Activated CD4-positive, alpha-beta memory T cell treated with anti-CD3 and anti-CD28 coated beads for 36 hours (primary cell): ENCODE data around the gene PDE6D. TPM values are rescaled to one million over a fixed set of nuclear protein-coding genes. Genes with fewer than 3 reads are reported as not detected.
A peak's percentile ranks its signal among the peaks of the same experiment; 100 is the strongest.
"Not testable (repeated sequence)": the region's sequence is repeated elsewhere in the genome, so short reads cannot be mapped to it uniquely, and the experiment has no call there.

ENCODE experiments used
- CTCF ChIA-PET: fragments of 350-600 bp; sonication (Branson Sonifier 250); formaldehyde crosslinking; loops from one replicate; lab custom pipeline; 2021; ENCODE audit warnings: antibody characterized with exemption, inconsistent platforms; lab: Charles Lee
- POLR2A ChIA-PET: fragments of 350-600 bp; sonication (Branson Sonifier 250); formaldehyde crosslinking; loops from one replicate; lab custom pipeline; 2021; ENCODE audit warnings: antibody characterized with exemption; lab: Charles Lee
- DNase-seq: peaks from one replicate; pipeline ENCODE4 v3.0.0-alpha.2; 2020
- H3K27ac Mint-ChIP-seq: one replicate; pipeline ENCODE4 v1.8.0; 2021; ENCODE audit warnings: mixed read lengths
- H3K27me3 Mint-ChIP-seq: one replicate; pipeline ENCODE4 v1.8.0; 2021; ENCODE audit warnings: mixed read lengths
- H3K36me3 Mint-ChIP-seq: one replicate; pipeline ENCODE4 v1.8.0; 2021; ENCODE audit warnings: mixed read lengths
- H3K4me1 Mint-ChIP-seq: one replicate; pipeline ENCODE4 v1.8.0; 2021; ENCODE audit warnings: low read depth, mixed read lengths
- H3K4me3 Mint-ChIP-seq: one replicate; pipeline ENCODE4 v1.8.0; 2021; ENCODE audit warnings: mild to moderate bottlenecking, mixed read lengths
- H3K9me3 Mint-ChIP-seq: one replicate; pipeline ENCODE4 v1.8.0; 2021; ENCODE audit warnings: mixed read lengths
- intact Hi-C: fragments of 100-400 bp; cut with micrococcal nuclease; formaldehyde crosslinking; loops from one replicate; pipeline ENCODE4 v1.15.1; 2023
- total RNA-seq, 2 experiments: library from RNA; stranded (reverse); gene quantifications; one replicate each; pipeline ENCODE4 v1.2.3, GENCODE V29; 2021

The PDE6D gene
- total RNA-seq, 2 experiments from 2014 or later = 29.5 to 31.1 TPM

DNA sequence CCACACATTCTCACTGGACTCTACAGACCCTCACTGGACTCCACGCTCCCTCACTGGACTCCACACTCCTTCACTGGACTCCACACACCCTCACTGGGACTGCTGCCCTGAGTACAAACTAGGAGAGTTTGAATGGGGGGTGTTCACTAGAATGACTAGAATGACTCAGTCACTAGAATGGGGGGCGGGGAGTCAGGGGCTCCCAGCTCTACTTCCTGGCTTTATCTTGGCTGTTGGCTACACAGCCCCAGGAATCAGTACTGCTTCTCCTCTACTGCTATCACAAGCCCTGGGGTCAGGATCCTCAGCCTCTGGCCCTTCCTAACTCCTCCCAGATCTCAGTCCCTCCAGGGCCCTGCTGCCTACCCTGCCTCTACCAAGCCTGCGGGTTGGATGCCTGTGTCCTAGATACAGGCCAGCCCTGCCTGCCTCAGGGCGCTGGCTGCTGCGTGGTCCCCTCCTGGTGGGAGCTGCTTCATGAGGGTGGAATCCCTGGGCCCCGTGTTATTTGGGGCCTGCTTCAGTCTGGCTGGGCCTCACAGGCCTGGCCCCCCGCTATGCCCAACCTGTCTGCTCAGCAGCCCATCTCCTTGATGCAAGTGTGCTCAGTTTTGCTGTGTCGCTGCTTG is 65.0 kb downstream of the PDE6D start:
- no peak for DNase-seq
- Mint-ChIP-seq H3K4me1 (peaks cover 23% of the 10 kb centered on the region), H3K27me3 (no peaks in the 10 kb centered on the region), H3K36me3 (peaks cover 24% of the 10 kb centered on the region), H3K27ac (no peak overlapping the region), H3K4me3 (no peak overlapping the region), H3K9me3 (peaks cover 2% of the 10 kb centered on the region)
- POLR2A ChIA-PET = interaction anchor here (1.1 to 5.2 kb wide), 4 partner anchors 9 to 103 kb away, joined by 4 to 69 read pairs (median 15); no protein-coding TSS in a partner anchor
- CTCF ChIA-PET = interaction anchor here (0.7 to 12.1 kb wide), 11 partner anchors 9 to 251 kb away, joined by 3 to 578 read pairs (median 12); partner anchors contain the start of gene COPS7B
- intact Hi-C loops = loop anchor here (1.0 to 2.0 kb wide), 3 partner anchors 29 to 153 kb away; no protein-coding TSS in a partner anchor

DNA sequence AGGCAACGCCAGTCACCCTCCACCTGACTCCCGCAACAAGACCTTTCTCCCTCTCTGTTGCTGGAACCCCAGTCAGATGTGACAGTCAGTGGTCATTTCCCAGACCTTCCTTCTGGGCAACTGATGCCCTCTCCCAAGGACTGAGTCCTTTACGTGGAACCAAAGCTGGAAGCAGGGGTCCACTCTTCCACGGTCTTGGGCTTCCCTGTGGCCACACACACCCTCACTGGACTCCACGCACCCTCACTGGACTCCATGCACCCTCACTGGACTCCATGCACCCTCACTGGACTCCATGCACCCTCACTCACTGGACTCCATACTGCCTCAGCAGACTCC is 65.6 kb downstream of the PDE6D start:
- CTCF ChIA-PET = interaction anchor here (0.5 to 12.1 kb wide), 22 partner anchors 10 to 250 kb away, joined by 3 to 578 read pairs (median 8); partner anchors contain the start of genes COPS7B and NCL
- H3K36me3 Mint-ChIP-seq = peaks cover 28% of the 10 kb centered on the region
- H3K4me1 Mint-ChIP-seq = peaks cover 23% of the 10 kb centered on the region
- DNase-seq = no peak
- no peak overlapping the region for H3K4me3 Mint-ChIP-seq
- intact Hi-C loops = loop anchor here (1.0 to 2.0 kb wide), 3 partner anchors 28 to 153 kb away; no protein-coding TSS in a partner anchor
- no peaks in the 10 kb centered on the region for H3K27me3 Mint-ChIP-seq
- POLR2A ChIA-PET = interaction anchor here (1.1 to 5.2 kb wide), 6 partner anchors 9 to 102 kb away, joined by 4 to 69 read pairs (median 10); partner anchors contain the start of gene PDE6D
- no peak overlapping the region for H3K27ac Mint-ChIP-seq
- H3K9me3 Mint-ChIP-seq = peaks cover 2% of the 10 kb centered on the region

GRCh38 chr2:231714639-231715498 is 66.2 kb downstream of the PDE6D start:
- ChIA-PET POLR2A (interaction anchor here (0.9 to 5.2 kb wide), 13 partner anchors 8 to 162 kb away, joined by 3 to 69 read pairs (median 6); partner anchors contain the start of gene PDE6D), CTCF (interaction anchor here (0.5 to 12.1 kb wide), 42 partner anchors 10 to 250 kb away, joined by 3 to 578 read pairs (median 6); partner anchors contain the start of genes COPS7B and NCL)
- peak; percentile 85 for DNase-seq

DNA sequence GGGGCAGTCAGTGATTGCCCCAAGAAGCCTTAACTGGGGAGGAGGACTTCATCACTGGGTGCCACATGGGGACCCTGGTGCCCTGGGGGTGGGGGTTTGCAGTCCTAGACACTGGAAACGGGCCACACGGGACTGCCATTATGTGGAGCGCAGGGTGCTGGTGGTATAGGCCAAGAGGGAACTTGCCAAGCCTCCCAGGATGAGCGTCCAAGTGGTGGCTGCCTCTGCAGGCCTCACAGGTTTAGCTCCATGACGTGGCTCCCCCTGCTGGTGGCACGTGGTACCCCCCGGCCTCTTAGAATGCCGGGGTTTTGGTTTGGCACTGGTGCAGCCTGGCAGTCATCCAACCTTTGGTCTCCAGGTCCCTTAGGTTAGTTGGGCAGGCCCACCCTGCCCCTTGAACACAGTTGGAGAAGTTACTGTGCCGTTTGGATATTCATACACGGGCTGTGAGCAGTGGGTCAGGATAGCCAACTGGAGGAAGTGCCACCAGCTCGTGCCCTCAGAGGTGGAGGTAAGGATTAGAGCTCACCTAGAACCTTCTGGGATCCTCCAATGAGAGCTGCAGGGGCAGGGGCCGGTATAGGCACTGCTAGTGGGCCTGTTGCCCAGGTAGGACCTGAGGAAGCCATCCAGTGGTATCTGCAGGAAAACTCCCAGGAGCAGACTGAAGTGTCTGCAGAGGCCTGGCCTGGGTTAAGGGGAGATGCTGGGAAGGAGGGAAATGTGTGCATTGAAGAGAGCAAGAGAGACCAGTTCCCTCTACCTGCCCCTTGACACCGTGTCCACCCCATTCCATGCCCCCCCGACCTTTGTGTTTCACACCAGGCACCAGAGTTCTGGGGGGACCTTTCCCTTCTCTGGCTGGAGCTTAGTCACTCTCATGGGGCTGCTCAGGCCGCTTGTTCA is 67.1 kb downstream of the PDE6D start:
- Mint-ChIP-seq H3K27ac (peak overlapping the region; percentile 95), H3K27me3 (no peaks in the 10 kb centered on the region), H3K9me3 (peaks cover 2% of the 10 kb centered on the region), H3K4me1 (peaks cover 23% of the 10 kb centered on the region), H3K4me3 (peak overlapping the region; percentile 48), H3K36me3 (peaks cover 37% of the 10 kb centered on the region)
- ChIA-PET CTCF (interaction anchor here (0.6 to 12.1 kb wide), 40 partner anchors 11 to 249 kb away, joined by 3 to 578 read pairs (median 7); partner anchors contain the start of genes COPS7B and NCL), POLR2A (interaction anchor here (0.9 to 5.2 kb wide), 15 partner anchors 10 to 250 kb away, joined by 3 to 69 read pairs (median 6); partner anchors contain the start of genes COPS7B, NCL and PDE6D)
- DNase-seq = peak; percentile 94
- intact Hi-C loops = loop anchor here (1.0 to 2.0 kb wide), 2 partner anchors 102 to 151 kb away; no protein-coding TSS in a partner anchor

More at GRCh38 chr2:231714639-231715498, 66.2 kb downstream of the PDE6D start:
- Mint-ChIP-seq H3K4me3 (no peak overlapping the region), H3K4me1 (peaks cover 23% of the 10 kb centered on the region), H3K9me3 (peaks cover 2% of the 10 kb centered on the region), H3K27me3 (no peaks in the 10 kb centered on the region), H3K27ac (peak overlapping the region; percentile 95), H3K36me3 (peaks cover 30% of the 10 kb centered on the region)
- intact Hi-C loops = loop anchor here (1.0 to 2.0 kb wide), 4 partner anchors 28 to 152 kb away; no protein-coding TSS in a partner anchor

GRCh38 chr2:231713406-231713729 is 67.7 kb downstream of the PDE6D start:
- H3K27me3 Mint-ChIP-seq, H3K9me3 Mint-ChIP-seq, intact Hi-C loops, DNase-seq: not testable (repeated sequence)
- Mint-ChIP-seq H3K27ac (peak overlapping the region; percentile 95), H3K4me1 (peaks cover 23% of the 10 kb centered on the region), H3K36me3 (peaks cover 39% of the 10 kb centered on the region), H3K4me3 (peak overlapping the region; percentile 48)
- ChIA-PET POLR2A (interaction anchor here (1.0 to 5.2 kb wide), 11 partner anchors 32 to 249 kb away, joined by 3 to 69 read pairs (median 8); partner anchors contain the start of genes COPS7B, NCL and PDE6D), CTCF (interaction anchor here (0.9 to 12.1 kb wide), 18 partner anchors 10 to 248 kb away, joined by 3 to 578 read pairs (median 12); partner anchors contain the start of genes COPS7B and NCL)

GRCh38 chr2:231712451-231713021 is 68.5 kb downstream of the PDE6D start:
- H3K9me3 Mint-ChIP-seq, H3K27me3 Mint-ChIP-seq: not testable (repeated sequence)
- peak; percentile 79 for DNase-seq
- Mint-ChIP-seq H3K4me1 (peaks cover 23% of the 10 kb centered on the region), H3K36me3 (peaks cover 41% of the 10 kb centered on the region), H3K4me3 (peak overlapping the region; percentile 82), H3K27ac (peak overlapping the region; percentile 98)
- CTCF ChIA-PET = interaction anchor here (5.4 to 12.1 kb wide), 3 partner anchors 9 to 100 kb away, joined by 106 to 578 read pairs (median 154); no protein-coding TSS in a partner anchor
- POLR2A ChIA-PET = interaction anchor here (0.5 to 5.2 kb wide), 5 partner anchors 31 to 252 kb away, joined by 3 to 69 read pairs (median 3); partner anchors contain the start of gene NCL
- intact Hi-C loops = loop anchor here (1.0 kb wide), 1 partner anchor 69 kb away; the partner anchor contains the start of gene PDE6D

DNA sequence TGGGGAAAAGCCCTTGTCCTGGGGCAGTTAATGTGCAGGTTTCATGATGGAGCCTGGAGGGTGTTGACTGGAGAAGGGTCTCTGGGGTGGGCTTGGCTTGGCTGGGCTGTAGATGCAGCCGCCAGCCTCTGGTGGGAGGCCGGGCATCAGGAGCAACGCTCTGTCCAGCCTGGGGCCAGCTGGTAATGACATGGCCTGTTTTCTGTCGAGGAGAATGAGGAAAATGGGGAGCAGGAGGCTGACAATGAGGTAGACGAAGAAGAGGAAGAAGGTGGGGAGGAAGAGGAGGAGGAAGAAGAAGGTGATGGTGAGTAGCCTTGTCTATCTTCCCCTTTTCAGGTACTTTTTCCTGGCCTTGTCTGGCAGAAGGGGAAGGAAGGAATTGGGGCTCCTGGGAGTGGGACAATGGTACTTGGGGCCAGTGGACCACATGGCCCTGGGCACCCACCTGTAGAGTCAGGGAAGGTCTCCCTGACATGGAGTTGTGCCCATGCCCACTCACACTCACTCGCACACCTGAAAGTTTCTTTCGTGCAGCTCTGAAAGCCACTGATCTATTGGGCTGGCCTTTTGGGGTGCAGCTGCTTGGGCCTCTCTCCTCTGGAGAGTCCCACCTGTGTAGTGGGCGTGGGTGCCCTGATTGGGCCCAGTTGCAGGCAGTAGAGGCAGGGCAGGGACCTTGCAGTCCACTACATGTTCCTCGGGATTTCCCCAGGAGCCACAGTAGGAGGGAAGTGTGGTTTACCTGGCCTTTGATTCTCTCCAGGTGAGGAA is 69.2 kb downstream of the PDE6D start:
- CTCF ChIA-PET = interaction anchor here (5.4 to 12.1 kb wide), 3 partner anchors 9 to 99 kb away, joined by 106 to 578 read pairs (median 154); no protein-coding TSS in a partner anchor
- H3K36me3 Mint-ChIP-seq = peaks cover 41% of the 10 kb centered on the region
- H3K27ac Mint-ChIP-seq = peak overlapping the region; percentile 98
- H3K4me1 Mint-ChIP-seq = peaks cover 23% of the 10 kb centered on the region
- intact Hi-C loops = loop anchor here (1.0 kb wide), 1 partner anchor 69 kb away; the partner anchor contains the start of gene PDE6D
- H3K4me3 Mint-ChIP-seq = peak overlapping the region; percentile 82
- H3K9me3 Mint-ChIP-seq = no peaks in the 10 kb centered on the region
- POLR2A ChIA-PET = interaction anchor here (0.9 to 5.2 kb wide), 3 partner anchors 98 to 252 kb away, joined by 3 to 69 read pairs (median 14); partner anchors contain the start of gene NCL
- peak; percentile 43 for DNase-seq
- peaks cover 3% of the 10 kb centered on the region for H3K27me3 Mint-ChIP-seq

- Mint-ChIP-seq H3K9me3 (no peaks in the 10 kb centered on the region), H3K27me3 (peaks cover 3% of the 10 kb centered on the region), H3K4me3 (peak overlapping the region; percentile 82), H3K36me3 (peaks cover 46% of the 10 kb centered on the region), H3K27ac (peak overlapping the region; percentile 98), H3K4me1 (peaks cover 24% of the 10 kb centered on the region)
- intact Hi-C loops = no loop called here
- no peak for DNase-seq
- CTCF ChIA-PET = interaction anchor here (7.5 to 12.1 kb wide), 2 partner anchors 29 to 98 kb away, joined by 154 to 578 read pairs; no protein-coding TSS in a partner anchor
- POLR2A ChIA-PET = interaction anchor here (5.2 kb wide), 1 partner anchor 97 kb away, joined by 69 read pairs; no protein-coding TSS in a partner anchor
These were observed 70.0 kb downstream of the PDE6D start for GRCh38 chr2:231710799-231711676.
